ENCODE results near the gene KRTAP16-1. TPM values are rescaled to one million over a fixed set of nuclear protein-coding genes. Genes with fewer than 3 reads are reported as not detected.

Gene KRTAP16-1
- total RNA-seq, 1 experiment from 2014 or later = not detected

- BruUV-seq (replicated peaks) = no TSS peak
- Histone ChIP-seq H3F3A (ENCODE audit: low read length, unreplicated experiment) (no peaks in the 10 kb centered on the region), H3K4me1 (ENCODE audit: insufficient read depth, low read length) (no peaks in the 10 kb centered on the region), H3K79me2 (ENCODE audit: low read length) (no peaks in the 10 kb centered on the region), H3K4me3 (ENCODE audit: low read length) (no peak overlapping the region), H3K4me2 (ENCODE audit: low read length) (no peak overlapping the region), H3K9me2 (replicated peaks; ENCODE audit: low read length) (no peaks in the 10 kb centered on the region), H3K36me3 (ENCODE audit: low read depth, low read length) (no peaks in the 10 kb centered on the region), H3K9ac (ENCODE audit: low read length) (no peak overlapping the region), H3K27me3 (ENCODE audit: low read length) (no peaks in the 10 kb centered on the region), H2AFZ (ENCODE audit: low read length) (no peak overlapping the region), H3K27ac (ENCODE audit: low read length) (no peak overlapping the region), H3K9me3 (ENCODE audit: low read length) (no peaks in the 10 kb centered on the region), H4K20me1 (ENCODE audit: low read length) (no peaks in the 10 kb centered on the region)
- ChIA-PET POLR2A (ENCODE audit: unreplicated experiment) (no interaction called here), CTCF (no interaction called here)
- intact Hi-C loops (cut with micrococcal nuclease) = no loop called here
- no peak for ATAC-seq
- no peak for DNase-seq
- TF ChIP-seq EZH2 (IDR thresholded peaks at IDR 0.05; ENCODE audit: low read length, unreplicated experiment) = no peak
- no peak for TF ChIP-seq EZH2phosphoT487 (IDR thresholded peaks at IDR 0.05; ENCODE audit: borderline replicate concordance, low read length)
- TF ChIP-seq, protein P1, sequence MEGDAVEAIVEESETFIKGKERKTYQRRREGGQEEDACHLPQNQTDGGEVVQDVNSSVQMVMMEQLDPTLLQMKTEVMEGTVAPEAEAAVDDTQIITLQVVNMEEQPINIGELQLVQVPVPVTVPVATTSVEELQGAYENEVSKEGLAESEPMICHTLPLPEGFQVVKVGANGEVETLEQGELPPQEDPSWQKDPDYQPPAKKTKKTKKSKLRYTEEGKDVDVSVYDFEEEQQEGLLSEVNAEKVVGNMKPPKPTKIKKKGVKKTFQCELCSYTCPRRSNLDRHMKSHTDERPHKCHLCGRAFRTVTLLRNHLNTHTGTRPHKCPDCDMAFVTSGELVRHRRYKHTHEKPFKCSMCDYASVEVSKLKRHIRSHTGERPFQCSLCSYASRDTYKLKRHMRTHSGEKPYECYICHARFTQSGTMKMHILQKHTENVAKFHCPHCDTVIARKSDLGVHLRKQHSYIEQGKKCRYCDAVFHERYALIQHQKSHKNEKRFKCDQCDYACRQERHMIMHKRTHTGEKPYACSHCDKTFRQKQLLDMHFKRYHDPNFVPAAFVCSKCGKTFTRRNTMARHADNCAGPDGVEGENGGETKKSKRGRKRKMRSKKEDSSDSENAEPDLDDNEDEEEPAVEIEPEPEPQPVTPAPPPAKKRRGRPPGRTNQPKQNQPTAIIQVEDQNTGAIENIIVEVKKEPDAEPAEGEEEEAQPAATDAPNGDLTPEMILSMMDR (conservative IDR thresholded peaks at IDR 0.05; ENCODE audit: low read depth, low read length) = no peak
These were observed 24.0 kb upstream of the KRTAP16-1 start for GRCh38 chr17:41333098-41333497.

GRCh38 chr17:41332239-41332638 lies 23.1 kb upstream of the KRTAP16-1 start:
- Histone ChIP-seq H3K9ac (ENCODE audit: low read length) (no peak overlapping the region), H3K27ac (ENCODE audit: low read length) (no peak overlapping the region), H3K4me1 (ENCODE audit: insufficient read depth, low read length) (no peaks in the 10 kb centered on the region), H2AFZ (ENCODE audit: low read length) (no peak overlapping the region), H3K9me2 (replicated peaks; ENCODE audit: low read length) (no peaks in the 10 kb centered on the region), H3K79me2 (ENCODE audit: low read length) (no peaks in the 10 kb centered on the region), H3K36me3 (ENCODE audit: low read depth, low read length) (no peaks in the 10 kb centered on the region), H3F3A (ENCODE audit: low read length, unreplicated experiment) (no peaks in the 10 kb centered on the region), H3K4me2 (ENCODE audit: low read length) (no peak overlapping the region), H3K4me3 (ENCODE audit: low read length) (no peak overlapping the region), H4K20me1 (ENCODE audit: low read length) (no peaks in the 10 kb centered on the region), H3K27me3 (ENCODE audit: low read length) (no peaks in the 10 kb centered on the region), H3K9me3 (ENCODE audit: low read length) (no peaks in the 10 kb centered on the region)
- ChIA-PET POLR2A (ENCODE audit: unreplicated experiment) (no interaction called here), CTCF (no interaction called here)
- no peak for ATAC-seq
- DNase-seq = no peak
- intact Hi-C loops (cut with micrococcal nuclease) = no loop called here
- TF ChIP-seq EZH2 (IDR thresholded peaks at IDR 0.05; ENCODE audit: low read length, unreplicated experiment) (no peak), EZH2phosphoT487 (IDR thresholded peaks at IDR 0.05; ENCODE audit: borderline replicate concordance, low read length) (no peak)
- TF ChIP-seq, protein P1 (conservative IDR thresholded peaks at IDR 0.05; ENCODE audit: low read depth, low read length) = no peak
- BruUV-seq (replicated peaks) = no TSS peak

- no peaks in the 10 kb centered on the region for H3F3A ChIP-seq (ENCODE audit: low read length, unreplicated experiment)
- no peak for DNase-seq
- H3K9me2 ChIP-seq (replicated peaks; ENCODE audit: low read length) = no peaks in the 10 kb centered on the region
- H2AFZ ChIP-seq (ENCODE audit: low read length) = no peak overlapping the region
- H3K27me3 ChIP-seq (ENCODE audit: low read length) = no peaks in the 10 kb centered on the region
- no peak overlapping the region for H3K4me3 ChIP-seq (ENCODE audit: low read length)
- no peak overlapping the region for H3K27ac ChIP-seq (ENCODE audit: low read length)
- no peak overlapping the region for H3K9ac ChIP-seq (ENCODE audit: low read length)
- no peaks in the 10 kb centered on the region for H4K20me1 ChIP-seq (ENCODE audit: low read length)
- no peaks in the 10 kb centered on the region for H3K4me1 ChIP-seq (ENCODE audit: insufficient read depth, low read length)
- CTCF ChIA-PET = no interaction called here
- BruUV-seq (replicated peaks) = no TSS peak
- H3K79me2 ChIP-seq (ENCODE audit: low read length) = no peaks in the 10 kb centered on the region
- H3K9me3 ChIP-seq (ENCODE audit: low read length) = no peaks in the 10 kb centered on the region
- no peak overlapping the region for H3K4me2 ChIP-seq (ENCODE audit: low read length)
- POLR2A ChIA-PET (ENCODE audit: unreplicated experiment) = no interaction called here
- intact Hi-C loops (cut with micrococcal nuclease) = no loop called here
- no peaks in the 10 kb centered on the region for H3K36me3 ChIP-seq (ENCODE audit: low read depth, low read length)
- no peak for ATAC-seq
- TF ChIP-seq EZH2 (IDR thresholded peaks at IDR 0.05; ENCODE audit: low read length, unreplicated experiment) = no peak
- no peak for TF ChIP-seq EZH2phosphoT487 (IDR thresholded peaks at IDR 0.05; ENCODE audit: borderline replicate concordance, low read length)
- TF ChIP-seq, protein P1 (conservative IDR thresholded peaks at IDR 0.05; ENCODE audit: low read depth, low read length) = no peak
These were observed 22.5 kb upstream of the KRTAP16-1 start for GRCh38 chr17:41331606-41332005.
